Tibial nerve (tissue), 4 donors: Measurements from ENCODE around the gene MIX23. TPM values are rescaled to one million over a fixed set of nuclear protein-coding genes. Genes with fewer than 3 reads are reported as not detected.

Experiments used
- DNase-seq, 2 donors: peaks; one replicate each; pipeline ENCODE4 v3.0.0-alpha.2; 2019; ENCODE audit warnings: low spot score in 2 of 2
- H3K27ac ChIP-seq, 4 donors: fragments of 200-600 bp; sonication (generic) in 3 of 4; one replicate each; pipeline ENCODE4 v1.5.1; 2017 to 2019; ENCODE audit warnings: mild to moderate bottlenecking in 1 of 4
- H3K27me3 ChIP-seq, 2 donors: fragments of 200-600 bp; sonication (generic) in 1 of 2; one replicate each; pipeline versions ENCODE4 v1.5.1 to v1.6.0; 2017 to 2019
- H3K36me3 ChIP-seq, 3 donors: fragments of 200-600 bp; sonication (generic); one replicate each; pipeline ENCODE4 v1.5.1; 2018 to 2019
- H3K4me1 ChIP-seq, 4 donors: fragments of 200-600 bp; sonication (generic) in 3 of 4; one replicate each; pipeline ENCODE4 v1.5.1; 2017 to 2019
- H3K4me3 ChIP-seq, 4 donors: fragments of 200-600 bp; sonication (generic) in 3 of 4; one replicate each; pipeline ENCODE4 v1.5.1; 2017 to 2019; ENCODE audit warnings: mild to moderate bottlenecking in 1 of 4, moderate library complexity in 1 of 4
- H3K9me3 ChIP-seq, 4 donors: fragments of 200-600 bp; sonication (generic) in 3 of 4; one replicate each; pipeline ENCODE4 v1.5.1; 2017 to 2019
- EP300 ChIP-seq, 2 donors: sonication (generic); formaldehyde crosslinking; IDR thresholded peaks; one replicate each; pipeline ENCODE4 v1.6.1; 2017; ENCODE audit warnings: antibody characterized with exemption in 2 of 2, mild to moderate bottlenecking in 1 of 2
- POLR2A ChIP-seq, 2 donors: fragments of 450-650 bp; IDR thresholded peaks; one replicate each; pipeline ENCODE4 v1.6.1; 2017; ENCODE audit warnings: antibody characterized with exemption in 2 of 2, mild to moderate bottlenecking in 2 of 2, moderate library complexity in 2 of 2
- WGBS, 2 donors: methylation state at CpG; one replicate each; pipeline ENCODE4 v1.1.5; 2018; 5-methylcytosine and 5-hydroxymethylcytosine counted together
- small RNA-seq: library from RNA; depleted of rRNA; stranded (forward); fragments of <200 nt; gene quantifications from one replicate; pipeline ENCODE3, GENCODE V24; 2016
- total RNA-seq, 4 donors: library from RNA; depleted of rRNA; stranded (reverse); fragments of >200 nt; gene quantifications; one replicate each; pipeline ENCODE4 v1.1.0, GENCODE V29; 2016
- TF ChIP-seq, protein P1 (sequence below), 5 experiments: fragments of 200-600 bp in 3 of 5; fragments of 450-650 bp in 2 of 5; sonication (generic) in 3 of 5; IDR thresholded peaks; one replicate each; pipeline ENCODE4 v1.5.1; 2016 to 2019; ENCODE audit warnings: antibody characterized with exemption in 5 of 5, mild to moderate bottlenecking in 3 of 5, moderate library complexity in 2 of 5

The MIX23 gene
- total RNA-seq, 4 donors from 2014 or later = 5.7 to 19.2 (median 13.5) TPM

- WGBS, 2 donors = 64% methylated on average over 1 of the region's 1 CpG
- no peak overlapping the region for H3K4me3 ChIP-seq
- H3K27ac ChIP-seq = no peak overlapping the region
- TF ChIP-seq POLR2A (IDR thresholded peaks at IDR 0.05) = no peak
- TF ChIP-seq, protein P1, sequence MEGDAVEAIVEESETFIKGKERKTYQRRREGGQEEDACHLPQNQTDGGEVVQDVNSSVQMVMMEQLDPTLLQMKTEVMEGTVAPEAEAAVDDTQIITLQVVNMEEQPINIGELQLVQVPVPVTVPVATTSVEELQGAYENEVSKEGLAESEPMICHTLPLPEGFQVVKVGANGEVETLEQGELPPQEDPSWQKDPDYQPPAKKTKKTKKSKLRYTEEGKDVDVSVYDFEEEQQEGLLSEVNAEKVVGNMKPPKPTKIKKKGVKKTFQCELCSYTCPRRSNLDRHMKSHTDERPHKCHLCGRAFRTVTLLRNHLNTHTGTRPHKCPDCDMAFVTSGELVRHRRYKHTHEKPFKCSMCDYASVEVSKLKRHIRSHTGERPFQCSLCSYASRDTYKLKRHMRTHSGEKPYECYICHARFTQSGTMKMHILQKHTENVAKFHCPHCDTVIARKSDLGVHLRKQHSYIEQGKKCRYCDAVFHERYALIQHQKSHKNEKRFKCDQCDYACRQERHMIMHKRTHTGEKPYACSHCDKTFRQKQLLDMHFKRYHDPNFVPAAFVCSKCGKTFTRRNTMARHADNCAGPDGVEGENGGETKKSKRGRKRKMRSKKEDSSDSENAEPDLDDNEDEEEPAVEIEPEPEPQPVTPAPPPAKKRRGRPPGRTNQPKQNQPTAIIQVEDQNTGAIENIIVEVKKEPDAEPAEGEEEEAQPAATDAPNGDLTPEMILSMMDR (IDR thresholded peaks at IDR 0.05) = no peak
- TF ChIP-seq EP300 (IDR thresholded peaks at IDR 0.05) = no peak
- H3K36me3 ChIP-seq = no peaks in the 10 kb centered on the region
- DNase-seq = no peak
- no peaks in the 10 kb centered on the region for H3K9me3 ChIP-seq
- H3K27me3 ChIP-seq = no peaks in the 10 kb centered on the region
- H3K4me1 ChIP-seq = peaks cover 0 to 6% (median 0%) of the 10 kb centered on the region in 4 donors
Measured at GRCh38 chr3:122310361-122310760, 72.7 kb downstream of the MIX23 start.

Small RNA genes lying within 50 kb of the gene (small RNA-seq; reads per million reads assigned to genes)
- gene AC083798.1 = not detected

Other genes starting within 250 kb of the MIX23 start
- under 1 TPM in 1 of 4 donors, not detected in 3; 0.39 TPM for gene CASR, start 199.6 kb downstream of the MIX23 start, total RNA-seq
- 1 to 10 TPM in 3 of 4 donors, not detected in 1; 1.1 to 4.8 (median 2.7) TPM for gene CSTA, start 58.0 kb downstream of the MIX23 start, total RNA-seq
- 10 to 100 TPM; 13.2 to 23.1 (median 17.8) TPM for gene FAM162A, start 951 bp upstream of the MIX23 start, total RNA-seq
- 1 to 10 TPM; 4.4 to 5.1 (median 4.8) TPM for gene WDR5B, start 32.8 kb upstream of the MIX23 start, total RNA-seq
- gene KPNA1, start 131.7 kb upstream of the MIX23 start, total RNA-seq = 10 to 100 TPM; 36.8 to 46.5 (median 41.8) TPM
- 10 to 100 TPM; 16.1 to 32.6 (median 22.4) TPM for gene PARP9, start 181.1 kb upstream of the MIX23 start, total RNA-seq
- 10 to 100 TPM; 14.9 to 23.2 (median 18.9) TPM for gene DTX3L, start 181.1 kb upstream of the MIX23 start, total RNA-seq
- 1 to 10 TPM; 1.2 to 3.6 (median 2.8) TPM for gene PARP15, start 194.4 kb upstream of the MIX23 start, total RNA-seq